HG02642 (cell line): ENCODE measurements around the gene FMC1.

Experiments used
- ATAC-seq: cut with Tn5 transposase; IDR thresholded peaks from one replicate; pipeline ENCODE4 v1.9.1; 2021; ENCODE audit warnings: mild to moderate bottlenecking; ENCODE audit not compliant: unreplicated experiment, poor library complexity

Gene FMC1

GRCh38 chr7:139370301-139370942, 29.3 kb downstream of the FMC1 start:
- no peak for ATAC-seq

GRCh38 chr7:139370943-139371313, 29.8 kb downstream of the FMC1 start:
- no peak for ATAC-seq

DNA sequence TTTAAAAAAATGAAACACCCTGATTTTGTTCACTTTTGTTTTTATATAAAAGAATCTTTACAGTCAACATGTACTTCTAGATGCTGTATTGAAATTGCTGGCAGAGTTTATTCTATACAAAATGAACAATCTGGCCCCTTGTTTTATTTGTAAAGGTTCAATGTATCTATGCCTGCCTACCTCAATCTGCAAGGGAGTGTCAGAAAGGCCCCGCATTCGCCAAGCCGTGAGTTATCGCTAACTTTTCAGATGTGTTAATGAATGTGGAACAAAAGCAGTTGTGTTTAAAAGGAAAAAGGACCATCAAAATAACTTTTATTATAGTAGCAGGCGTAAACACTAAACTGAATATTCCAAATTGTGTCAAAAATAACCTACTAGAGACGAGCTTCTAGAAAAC, 33.1 kb downstream of the FMC1 start:
- no peak for ATAC-seq

DNA sequence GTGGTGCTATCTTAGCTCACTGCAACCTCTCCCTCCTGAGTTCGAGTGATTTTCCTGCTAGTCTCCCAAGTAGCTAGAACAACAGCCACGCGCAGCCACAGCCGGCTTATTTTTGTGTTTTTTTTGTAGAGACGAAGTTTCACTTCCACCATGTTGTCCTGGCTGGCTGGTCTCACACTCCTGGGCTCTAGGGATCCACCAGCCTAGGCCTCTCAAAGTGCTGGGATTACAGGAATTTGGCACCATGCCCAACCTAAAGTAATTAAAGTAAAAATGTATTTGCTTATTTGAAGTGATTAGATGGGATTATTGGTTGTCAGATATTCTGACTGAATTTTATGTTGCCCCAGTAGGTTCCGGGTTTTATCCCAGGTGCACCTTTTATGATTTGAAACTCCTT, 41.3 kb downstream of the FMC1 start:
- no peak for ATAC-seq

GRCh38 chr7:139384611-139385010, 43.5 kb downstream of the FMC1 start:
- ATAC-seq: no peak

DNA sequence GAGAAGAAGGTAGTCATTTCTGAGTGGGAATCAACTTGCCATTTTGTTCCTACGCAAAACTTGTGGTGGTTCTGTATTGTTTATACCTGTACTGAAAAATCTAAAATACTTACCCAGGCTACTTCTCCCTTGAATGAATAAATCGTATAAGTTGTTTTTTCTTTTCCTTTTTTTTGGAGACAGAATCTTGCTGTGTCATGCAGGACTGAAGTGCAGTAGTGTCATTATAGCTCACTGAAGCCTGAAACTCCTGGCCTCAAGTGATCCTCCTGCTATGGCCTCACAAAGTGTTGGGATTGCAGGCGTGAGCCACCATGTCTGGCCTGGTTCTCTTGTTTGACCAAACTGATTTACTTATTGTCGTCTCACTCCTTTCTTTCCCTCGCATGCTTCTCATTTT, 46.5 kb downstream of the FMC1 start:
- no peak for ATAC-seq

- no peak for ATAC-seq
These were observed 48.0 kb downstream of the FMC1 start for GRCh38 chr7:139389091-139389490.

- ATAC-seq: no peak
These were observed 48.6 kb downstream of the FMC1 start for GRCh38 chr7:139389774-139390173.

- ATAC-seq: no peak
These were observed 52.6 kb downstream of the FMC1 start for GRCh38 chr7:139393621-139394211.

GRCh38 chr7:139394540-139394939, 53.4 kb downstream of the FMC1 start:
- no peak for ATAC-seq
